ENCODE measurements around the gene COL8A2. TPM values are rescaled to one million over a fixed set of nuclear protein-coding genes. Genes with fewer than 3 reads are reported as not detected.

COL8A2 gene
- total RNA-seq, 2 experiments from 2014 or later, result not detected

DNA sequence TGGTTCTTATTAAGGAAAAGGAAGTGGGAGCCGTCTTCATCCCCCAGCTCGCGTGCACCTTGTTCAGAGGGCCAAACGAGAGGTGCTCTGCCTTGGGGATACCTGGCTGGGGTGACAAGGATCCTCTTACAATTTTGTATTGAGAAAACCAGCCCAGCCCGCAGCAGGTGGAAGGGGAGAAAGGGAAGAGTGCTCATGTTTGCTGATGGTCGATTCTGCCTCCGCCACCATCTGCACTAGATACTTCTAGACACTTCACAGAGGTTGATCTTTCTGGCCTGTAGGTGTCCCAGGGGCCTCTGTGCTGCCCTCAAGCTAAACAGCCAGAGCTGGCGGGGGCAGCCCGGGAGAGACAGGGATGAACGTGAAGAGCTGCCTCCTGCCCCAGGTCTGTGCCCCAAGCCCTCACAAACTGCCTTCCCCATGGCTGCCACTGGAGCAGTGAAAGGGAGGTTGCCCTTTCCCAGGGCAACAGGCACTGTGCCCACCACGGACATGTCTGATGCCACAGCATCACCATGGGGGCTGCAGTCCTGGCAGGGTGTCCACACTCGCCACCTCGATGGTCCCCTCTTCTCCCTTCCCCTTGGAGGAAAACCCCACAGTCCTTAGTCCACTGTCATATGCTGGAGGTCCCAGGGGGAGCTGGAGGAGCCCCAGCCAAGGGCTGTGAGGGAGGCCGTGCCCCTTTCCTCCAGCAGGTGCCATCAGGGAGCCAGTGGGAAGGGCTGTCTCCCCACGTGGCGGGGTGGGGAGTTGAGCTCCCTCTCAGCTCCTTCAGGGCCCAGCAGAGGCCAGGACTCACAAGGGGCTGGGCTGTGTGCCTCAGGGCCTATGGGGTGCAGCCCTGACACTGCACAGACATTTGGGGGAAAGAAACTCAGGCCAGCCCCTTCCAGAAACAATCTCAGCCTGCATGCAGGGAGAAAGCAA, 28.3 kb downstream of the COL8A2 start:
- Mint-ChIP-seq H3K4me3 (no peak overlapping the region), H3K27me3 (no peaks in the 10 kb centered on the region), H3K27ac (peak overlapping the region; percentile 68), H3K9me3 (ENCODE audit: low read depth) (no peaks in the 10 kb centered on the region), H3K36me3 (peaks cover 16% of the 10 kb centered on the region), H3K4me1 (peaks cover 4% of the 10 kb centered on the region)
- no peak for DNase-seq
- no peak for ATAC-seq
- CTCF ChIA-PET, result interaction anchor here (0.6 to 17.9 kb wide), 6 partner anchors 36 to 210 kb away, joined by 3 to 307 read pairs (median 4); partner anchors contain the start of gene TRAPPC3

DNA sequence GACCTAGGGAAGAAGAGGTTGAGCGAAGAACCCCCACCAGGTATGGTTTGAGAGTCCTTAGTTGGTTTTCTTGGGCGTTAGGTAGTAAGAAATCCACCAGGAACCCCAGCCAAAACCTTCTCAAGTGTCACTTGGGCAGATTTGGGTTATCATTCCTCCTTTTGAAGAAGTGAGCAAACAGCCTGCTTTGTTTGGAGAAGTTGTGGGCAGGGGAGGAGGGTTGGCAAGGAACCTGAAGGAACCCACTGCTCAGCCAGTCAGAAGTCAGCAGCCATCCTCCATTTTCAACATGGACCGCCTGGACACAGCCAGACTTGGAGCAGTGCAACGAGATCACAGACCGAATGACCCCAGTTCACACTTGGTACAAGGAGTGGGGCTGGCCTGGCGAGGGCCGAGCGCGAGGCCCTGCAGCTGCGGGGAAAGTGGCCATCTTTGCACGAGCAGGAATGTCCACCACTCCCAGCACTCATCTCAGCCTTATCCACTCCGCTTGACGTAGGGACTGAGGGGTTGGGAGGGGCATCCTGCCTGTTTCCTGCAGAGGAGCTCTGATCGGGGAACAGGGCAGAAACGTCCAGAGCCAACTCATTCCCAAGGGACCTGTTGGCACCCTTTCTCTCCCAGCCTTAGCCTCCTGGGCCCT, 29.1 kb downstream of the COL8A2 start:
- Mint-ChIP-seq H3K36me3 (peaks cover 18% of the 10 kb centered on the region), H3K9me3 (ENCODE audit: low read depth) (no peaks in the 10 kb centered on the region), H3K27me3 (no peaks in the 10 kb centered on the region), H3K4me3 (no peak overlapping the region), H3K4me1 (peaks cover 6% of the 10 kb centered on the region), H3K27ac (peak overlapping the region; percentile 28)
- ATAC-seq (no peak), DNase-seq (no peak)
- CTCF ChIA-PET, result interaction anchor here (0.6 to 17.9 kb wide), 5 partner anchors 37 to 211 kb away, joined by 3 to 307 read pairs (median 3); no protein-coding TSS in a partner anchor

DNA sequence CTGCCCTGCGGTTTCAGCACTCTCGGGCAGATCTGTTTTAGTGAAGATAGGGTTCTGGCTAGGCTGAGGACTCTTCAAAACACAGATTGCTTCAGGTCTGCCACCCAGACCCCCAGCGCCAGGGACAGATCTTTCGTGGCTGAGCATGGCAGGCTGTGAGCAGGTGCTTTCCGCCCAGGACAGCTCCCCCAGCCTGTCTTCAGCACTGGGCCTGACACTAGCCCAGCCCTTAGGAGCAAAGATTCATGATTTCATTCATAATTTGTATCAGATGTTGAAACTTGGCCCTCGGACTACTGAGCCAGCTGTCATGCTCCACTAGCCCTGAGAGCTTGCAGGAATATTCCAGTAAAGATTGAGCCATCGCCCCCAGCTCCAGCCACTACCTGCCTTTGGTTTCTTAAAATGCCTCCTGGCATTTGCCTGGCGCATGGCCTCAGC, 30.4 kb downstream of the COL8A2 start:
- H3K27ac Mint-ChIP-seq, result peak overlapping the region; percentile 8
- H3K9me3 Mint-ChIP-seq (ENCODE audit: low read depth), result no peaks in the 10 kb centered on the region
- H3K27me3 Mint-ChIP-seq, result no peaks in the 10 kb centered on the region
- peaks cover 11% of the 10 kb centered on the region for H3K4me1 Mint-ChIP-seq
- ATAC-seq, result no peak
- peaks cover 21% of the 10 kb centered on the region for H3K36me3 Mint-ChIP-seq
- no peak for DNase-seq
- no peak overlapping the region for H3K4me3 Mint-ChIP-seq
- CTCF ChIA-PET, result interaction anchor here (1.4 to 17.9 kb wide), 2 partner anchors 39 to 94 kb away, joined by 4 to 307 read pairs; no protein-coding TSS in a partner anchor

DNA sequence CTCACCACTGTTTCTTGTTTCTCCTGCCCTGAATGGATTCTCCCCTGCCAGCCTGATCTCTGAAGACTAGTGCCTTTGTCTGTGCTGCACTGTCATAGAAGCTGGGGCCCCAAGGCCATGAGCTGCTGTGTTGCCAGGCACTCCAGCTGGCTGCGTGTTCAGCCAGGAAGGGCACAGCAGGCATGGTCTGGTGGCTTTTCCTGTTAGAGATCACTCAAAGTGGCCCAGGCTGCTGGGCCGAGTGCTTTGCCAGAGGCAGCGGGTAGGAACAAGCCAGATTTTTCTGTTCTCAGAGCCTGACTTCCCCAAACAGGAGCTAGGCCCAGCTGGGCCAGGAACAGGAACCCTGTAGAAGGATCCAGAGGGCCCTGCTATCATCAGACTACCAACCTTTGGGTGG, 31.1 kb downstream of the COL8A2 start:
- H3K27me3 Mint-ChIP-seq, result no peaks in the 10 kb centered on the region
- peaks cover 13% of the 10 kb centered on the region for H3K4me1 Mint-ChIP-seq
- CTCF ChIA-PET, result interaction anchor here (1.1 to 17.9 kb wide), 4 partner anchors 24 to 163 kb away, joined by 3 to 307 read pairs (median 5); partner anchors contain the start of gene AGO3
- DNase-seq (no peak), ATAC-seq (no peak)
- H3K9me3 Mint-ChIP-seq (ENCODE audit: low read depth), result no peaks in the 10 kb centered on the region
- peaks cover 24% of the 10 kb centered on the region for H3K36me3 Mint-ChIP-seq
- H3K4me3 Mint-ChIP-seq, result no peak overlapping the region
- H3K27ac Mint-ChIP-seq, result no peak overlapping the region

DNA sequence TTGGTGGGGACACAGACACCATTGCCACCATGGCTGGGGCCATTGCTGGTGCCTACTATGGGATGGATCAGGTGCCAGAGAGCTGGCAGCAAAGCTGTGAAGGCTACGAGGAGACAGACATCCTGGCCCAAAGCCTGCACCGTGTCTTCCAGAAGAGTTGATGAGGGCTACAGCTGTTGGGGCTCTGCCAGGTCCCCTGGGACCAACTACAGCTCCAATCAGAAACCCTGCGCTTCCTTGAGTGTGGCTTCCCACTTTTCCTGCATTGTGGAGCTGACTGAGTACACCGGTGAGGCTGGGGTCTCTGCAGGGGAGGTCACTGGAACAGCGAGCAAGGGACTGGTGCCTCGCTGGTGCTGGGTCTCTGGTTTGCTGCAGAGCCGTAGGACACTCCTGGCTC, 31.8 kb downstream of the COL8A2 start:
- Mint-ChIP-seq H3K4me3 (no peak overlapping the region), H3K36me3 (peaks cover 24% of the 10 kb centered on the region), H3K4me1 (peaks cover 13% of the 10 kb centered on the region), H3K9me3 (ENCODE audit: low read depth) (no peaks in the 10 kb centered on the region), H3K27me3 (no peaks in the 10 kb centered on the region), H3K27ac (peak overlapping the region; percentile 31)
- CTCF ChIA-PET, result interaction anchor here (0.8 to 17.9 kb wide), 5 partner anchors 9 to 162 kb away, joined by 3 to 307 read pairs (median 4); partner anchors contain the start of gene AGO3
- DNase-seq (no peak), ATAC-seq (no peak)

DNA sequence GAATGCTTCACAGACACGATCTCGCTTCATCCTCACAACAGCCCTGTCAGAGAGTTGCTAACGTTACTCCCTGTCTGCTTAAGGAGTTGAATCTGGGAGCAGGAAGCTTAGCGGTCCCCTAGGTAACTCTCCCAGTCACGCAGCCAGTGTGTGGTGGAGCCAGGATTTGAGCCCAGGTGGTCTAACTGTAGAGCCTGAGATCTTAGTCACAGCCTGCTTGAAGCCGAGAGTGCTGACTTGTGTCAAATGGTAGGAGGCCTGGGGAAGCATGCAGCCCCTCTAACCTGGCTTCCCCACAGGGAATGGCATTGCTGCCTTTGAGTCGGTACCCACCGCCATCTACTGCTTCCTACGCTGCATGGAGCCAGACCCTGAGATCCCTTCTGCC, 32.2 kb downstream of the COL8A2 start:
- Mint-ChIP-seq H3K36me3 (peaks cover 24% of the 10 kb centered on the region), H3K4me3 (no peak overlapping the region), H3K9me3 (ENCODE audit: low read depth) (no peaks in the 10 kb centered on the region), H3K27ac (no peak overlapping the region), H3K4me1 (peaks cover 15% of the 10 kb centered on the region), H3K27me3 (no peaks in the 10 kb centered on the region)
- no peak for DNase-seq
- CTCF ChIA-PET, result interaction anchor here (0.8 to 17.9 kb wide), 4 partner anchors 10 to 40 kb away, joined by 3 to 307 read pairs (median 5); no protein-coding TSS in a partner anchor
- ATAC-seq, result no peak

DNA sequence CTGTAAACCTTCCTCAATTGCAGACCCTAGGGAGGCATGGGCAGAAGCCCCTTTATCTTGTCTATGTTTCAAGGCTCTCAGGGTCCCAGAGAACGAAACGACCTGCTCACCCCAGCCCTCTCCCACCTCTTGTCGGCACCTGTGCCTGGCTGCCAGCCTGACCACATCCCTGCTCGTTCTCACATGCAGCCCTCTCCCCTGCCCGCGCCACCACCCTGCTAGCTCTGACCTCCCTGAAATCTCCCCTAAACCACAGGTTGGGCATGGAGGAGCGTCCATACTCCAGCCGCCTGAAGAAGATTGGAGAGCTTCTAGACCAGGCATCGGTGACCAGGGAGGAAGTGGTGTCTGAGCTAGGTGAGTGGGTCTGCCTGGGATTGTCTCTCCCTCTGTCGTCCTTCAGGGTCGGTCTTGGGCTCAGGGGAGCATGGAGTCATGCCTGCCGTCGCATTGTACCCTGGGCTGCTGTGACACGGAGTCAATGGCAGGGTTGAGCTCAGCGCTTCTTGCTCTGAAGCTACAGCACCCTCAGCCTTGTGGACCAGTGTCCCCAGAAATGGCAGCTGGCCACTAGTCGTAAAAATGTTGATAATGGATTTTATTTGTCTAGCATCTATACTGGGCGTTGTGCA, 32.7 kb downstream of the COL8A2 start:
- no peak overlapping the region for H3K4me3 Mint-ChIP-seq
- H3K4me1 Mint-ChIP-seq, result peaks cover 15% of the 10 kb centered on the region
- no peak overlapping the region for H3K27ac Mint-ChIP-seq
- H3K9me3 Mint-ChIP-seq (ENCODE audit: low read depth), result no peaks in the 10 kb centered on the region
- H3K27me3 Mint-ChIP-seq, result no peaks in the 10 kb centered on the region
- H3K36me3 Mint-ChIP-seq, result peaks cover 24% of the 10 kb centered on the region
- CTCF ChIA-PET, result interaction anchor here (0.8 to 17.9 kb wide), 5 partner anchors 7 to 41 kb away, joined by 3 to 307 read pairs (median 6); no protein-coding TSS in a partner anchor
- no peak for DNase-seq
- ATAC-seq, result no peak

DNA sequence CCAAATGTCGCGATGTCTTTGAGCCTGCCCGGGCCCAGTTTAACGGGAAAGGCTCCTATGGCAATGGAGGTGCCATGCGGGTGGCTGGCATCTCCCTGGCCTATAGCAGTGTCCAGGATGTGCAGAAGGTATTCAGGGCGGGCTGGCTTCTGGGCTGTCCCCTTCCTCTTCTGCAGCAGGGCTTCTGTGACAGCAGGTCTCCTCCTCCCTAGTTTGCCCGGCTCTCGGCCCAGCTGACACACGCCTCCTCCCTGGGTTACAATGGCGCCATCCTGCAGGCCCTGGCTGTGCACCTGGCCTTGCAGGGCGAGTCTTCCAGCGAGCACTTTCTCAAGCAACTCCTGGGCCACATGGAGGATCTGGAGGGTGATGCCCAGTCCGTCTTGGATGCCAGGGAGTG, 33.3 kb downstream of the COL8A2 start:
- DNase-seq (no peak), ATAC-seq (no peak)
- Mint-ChIP-seq H3K27ac (no peak overlapping the region), H3K9me3 (ENCODE audit: low read depth) (no peaks in the 10 kb centered on the region), H3K27me3 (no peaks in the 10 kb centered on the region), H3K4me1 (peaks cover 15% of the 10 kb centered on the region), H3K4me3 (no peak overlapping the region), H3K36me3 (peaks cover 24% of the 10 kb centered on the region)
- CTCF ChIA-PET, result interaction anchor here (2.2 to 17.9 kb wide), 2 partner anchors 8 to 41 kb away, joined by 6 to 307 read pairs; no protein-coding TSS in a partner anchor

DNA sequence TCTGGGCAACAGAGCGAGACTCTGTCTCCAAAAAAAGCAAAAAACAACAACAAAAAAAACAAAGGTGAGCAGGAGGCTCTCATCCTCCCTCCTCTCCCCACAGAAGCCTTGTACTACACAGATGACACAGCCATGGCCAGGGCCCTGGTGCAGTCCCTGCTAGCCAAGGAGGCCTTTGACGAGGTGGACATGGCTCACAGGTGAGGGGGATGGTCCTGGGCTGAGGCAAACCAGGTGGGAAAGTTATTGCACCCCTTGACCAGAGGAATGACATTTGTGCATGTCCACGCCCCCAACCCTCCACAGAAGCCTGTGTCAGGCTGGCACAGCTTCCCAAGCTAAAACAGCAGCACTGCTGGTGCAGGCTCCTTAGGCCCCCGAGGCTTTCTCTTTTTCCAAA, 33.9 kb downstream of the COL8A2 start:
- ATAC-seq (no peak), DNase-seq (no peak)
- Mint-ChIP-seq H3K36me3 (peaks cover 24% of the 10 kb centered on the region), H3K27me3 (no peaks in the 10 kb centered on the region), H3K4me1 (peaks cover 15% of the 10 kb centered on the region), H3K27ac (no peak overlapping the region), H3K4me3 (no peak overlapping the region), H3K9me3 (ENCODE audit: low read depth) (no peaks in the 10 kb centered on the region)
- CTCF ChIA-PET, result interaction anchor here (1.1 to 17.9 kb wide), 3 partner anchors 9 to 42 kb away, joined by 6 to 307 read pairs (median 6); no protein-coding TSS in a partner anchor

DNA sequence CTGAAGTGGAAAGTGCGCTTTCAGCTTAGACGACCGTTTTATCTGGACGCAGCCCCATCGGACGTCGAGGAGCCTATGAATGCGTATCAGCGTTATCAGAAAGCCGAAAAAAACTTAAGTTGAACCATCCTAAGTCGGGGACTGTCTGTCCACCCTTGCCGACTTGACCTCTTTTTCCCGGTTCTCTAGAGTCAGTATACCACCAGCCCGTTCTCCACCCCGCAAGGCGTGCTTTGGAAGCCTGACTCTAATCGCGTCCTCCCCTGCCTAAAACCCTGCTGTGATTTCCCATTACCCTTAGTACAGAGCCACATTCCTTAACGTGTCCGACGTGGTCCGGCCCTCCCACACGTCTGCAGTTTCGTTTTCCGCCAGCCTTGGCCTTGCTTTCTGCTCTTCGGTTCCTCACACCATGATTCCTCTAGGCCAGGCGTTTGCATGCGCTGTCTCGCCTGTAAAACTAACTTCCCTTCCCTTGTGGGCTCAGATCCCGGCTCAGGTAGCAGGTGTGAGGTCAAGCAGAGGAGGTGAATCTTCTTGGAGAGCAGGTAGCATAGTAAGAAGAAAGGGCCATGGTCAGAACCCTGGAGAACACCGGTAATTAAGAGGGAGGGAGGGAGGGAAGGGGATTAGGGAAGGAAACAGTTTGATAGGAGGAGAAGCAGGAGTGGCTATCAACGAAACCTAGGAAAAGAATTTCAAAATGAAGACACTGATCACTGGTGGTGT, 35.5 kb downstream of the COL8A2 start:
- no peak for DNase-seq

DNA sequence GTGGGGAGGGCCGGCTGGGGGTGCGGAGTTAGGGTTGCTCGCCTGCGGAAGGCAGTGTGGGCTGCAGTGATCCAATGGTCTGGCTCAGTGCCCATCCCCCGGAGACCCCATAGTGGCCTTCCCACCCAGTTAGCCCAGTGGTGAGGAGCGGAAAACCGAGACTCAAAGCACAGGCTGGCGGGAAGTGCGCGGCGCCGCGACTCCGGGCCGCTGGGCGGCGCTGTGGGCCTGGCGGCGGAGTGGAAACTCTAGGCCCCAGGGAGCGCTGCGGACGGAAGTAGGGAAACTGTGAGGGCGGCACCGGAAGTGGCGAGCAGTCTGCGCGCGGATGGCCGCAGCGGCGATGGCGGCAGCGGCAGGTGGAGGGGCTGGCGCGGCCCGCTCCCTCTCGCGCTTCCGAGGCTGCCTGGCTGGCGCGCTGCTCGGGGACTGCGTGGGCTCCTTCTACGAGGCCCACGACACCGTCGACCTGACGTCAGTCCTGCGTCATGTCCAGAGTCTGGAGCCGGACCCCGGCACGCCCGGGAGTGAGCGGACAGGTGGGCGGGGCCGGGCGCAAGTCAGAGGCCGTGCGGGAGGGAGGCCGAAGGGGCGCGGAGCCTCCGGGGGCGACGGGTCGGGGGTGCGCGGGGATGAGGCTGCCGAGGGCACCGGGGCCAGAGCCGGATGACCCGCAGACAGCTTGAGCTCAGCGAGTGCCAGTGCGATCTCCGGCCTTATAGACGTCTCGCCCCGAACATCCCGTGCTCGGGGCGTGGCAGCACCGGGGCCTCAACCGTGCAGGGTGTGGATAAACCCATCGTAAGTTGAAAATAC, 36.2 kb downstream of the COL8A2 start, which contains the start of gene ADPRS:
Gene ADPRS (plus strand): TSS at position 316 of the 816 bp plus-strand sequence. CDS start 13 bp downstream, at position 329.
- Mint-ChIP-seq H3K27me3 (peaks cover 9% of the 10 kb centered on the region), H3K9me3 (ENCODE audit: low read depth) (no peaks in the 10 kb centered on the region)

More for the DNA sequence above, 35.5 kb downstream of the COL8A2 start:
- peaks cover 19% of the 10 kb centered on the region for H3K36me3 Mint-ChIP-seq
- peak overlapping the region; percentile 87 for H3K27ac Mint-ChIP-seq
- H3K4me1 Mint-ChIP-seq, result peaks cover 16% of the 10 kb centered on the region
- peak; percentile 9 for ATAC-seq
- no peaks in the 10 kb centered on the region for H3K9me3 Mint-ChIP-seq (ENCODE audit: low read depth)
- CTCF ChIA-PET, result interaction anchor here (0.7 to 2.2 kb wide), 6 partner anchors 10 to 190 kb away, joined by 3 to 6 read pairs (median 4); partner anchors contain the start of gene TRAPPC3
- peak overlapping the region; percentile 90 for H3K4me3 Mint-ChIP-seq
- H3K27me3 Mint-ChIP-seq, result peaks cover 6% of the 10 kb centered on the region

More for the DNA sequence above, 36.2 kb downstream of the COL8A2 start, which contains the start of gene ADPRS:
- CTCF ChIA-PET, result interaction anchor here (0.7 to 2.1 kb wide), 5 partner anchors 11 to 189 kb away, joined by 3 to 5 read pairs (median 3); partner anchors contain the start of gene TRAPPC3
- peaks cover 18% of the 10 kb centered on the region for H3K4me1 Mint-ChIP-seq
- ATAC-seq, result peak; percentile 87
- peak; percentile 94 for DNase-seq
- peak within 1 kb of the TSS; percentile 87 for H3K27ac Mint-ChIP-seq
- peaks cover 19% of the 10 kb centered on the region for H3K36me3 Mint-ChIP-seq
- H3K4me3 Mint-ChIP-seq, result peak within 1 kb of the TSS; percentile 90

All from activated CD8-positive, alpha-beta memory T cell treated with anti-CD3 and anti-CD28 coated beads, Interleukin-2, amount 10 ng/mL, durations not matched to agents 7 days and 5 days (primary cell).